Stomach (tissue), 4 donors: Measurements from ENCODE around the gene KDM3A.

Experiments
- POLR2AphosphoS5 ChIP-seq, 3 donors: sonication (generic); formaldehyde crosslinking; IDR thresholded peaks; one replicate each; pipeline ENCODE4 v1.6.1; 2016; ENCODE audit warnings: antibody characterized with exemption in 3 of 3
- TF ChIP-seq, protein P1 (sequence below), 7 experiments: fragments of 450-650 bp in 4 of 7; fragments of 200-600 bp in 3 of 7; sonication (generic) in 3 of 7; IDR thresholded peaks; one replicate each; pipeline ENCODE4 v1.5.1; 2016 to 2019; ENCODE audit warnings: antibody characterized with exemption in 7 of 7, control low read depth in 2 of 7, mild to moderate bottlenecking in 1 of 7

DNA sequence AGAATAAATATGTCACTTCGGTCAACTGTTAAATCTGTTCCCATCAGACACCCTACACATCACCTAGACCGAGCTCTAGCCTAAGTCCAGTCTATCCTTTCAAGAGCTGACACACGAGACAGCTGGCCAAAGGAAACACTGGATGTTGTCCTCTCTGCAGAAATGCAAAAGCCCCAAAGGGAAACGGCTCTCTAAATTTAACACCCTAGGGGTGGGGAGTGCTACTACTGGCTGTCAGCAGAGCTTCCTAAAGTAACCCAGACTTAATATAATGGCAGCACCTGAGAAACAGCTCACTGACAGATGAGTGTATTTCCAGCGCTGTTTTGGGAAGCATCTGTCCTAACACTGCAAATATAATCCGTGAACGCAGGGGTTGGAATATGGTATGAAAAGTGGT is 66.4 kb downstream of the KDM3A start:
- TF ChIP-seq, protein P1, sequence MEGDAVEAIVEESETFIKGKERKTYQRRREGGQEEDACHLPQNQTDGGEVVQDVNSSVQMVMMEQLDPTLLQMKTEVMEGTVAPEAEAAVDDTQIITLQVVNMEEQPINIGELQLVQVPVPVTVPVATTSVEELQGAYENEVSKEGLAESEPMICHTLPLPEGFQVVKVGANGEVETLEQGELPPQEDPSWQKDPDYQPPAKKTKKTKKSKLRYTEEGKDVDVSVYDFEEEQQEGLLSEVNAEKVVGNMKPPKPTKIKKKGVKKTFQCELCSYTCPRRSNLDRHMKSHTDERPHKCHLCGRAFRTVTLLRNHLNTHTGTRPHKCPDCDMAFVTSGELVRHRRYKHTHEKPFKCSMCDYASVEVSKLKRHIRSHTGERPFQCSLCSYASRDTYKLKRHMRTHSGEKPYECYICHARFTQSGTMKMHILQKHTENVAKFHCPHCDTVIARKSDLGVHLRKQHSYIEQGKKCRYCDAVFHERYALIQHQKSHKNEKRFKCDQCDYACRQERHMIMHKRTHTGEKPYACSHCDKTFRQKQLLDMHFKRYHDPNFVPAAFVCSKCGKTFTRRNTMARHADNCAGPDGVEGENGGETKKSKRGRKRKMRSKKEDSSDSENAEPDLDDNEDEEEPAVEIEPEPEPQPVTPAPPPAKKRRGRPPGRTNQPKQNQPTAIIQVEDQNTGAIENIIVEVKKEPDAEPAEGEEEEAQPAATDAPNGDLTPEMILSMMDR (IDR thresholded peaks at IDR 0.05): no peak
- TF ChIP-seq POLR2AphosphoS5 (IDR thresholded peaks at IDR 0.05): no peak
